NCI-H524 treated with DMSO at 0.1 percent for 48 hours (cell line): ENCODE results near the gene OR8D2.

Experiments used
- DNase-seq: peaks from one replicate; lab custom pipeline; 2025; lab: John Stamatoyannopoulos, UW

Gene OR8D2

GRCh38 chr11:124320097-124320496, at the start of gene OR8D2:
TSS of gene OR8D2 (minus strand) at chr11:124320197. CDS start at chr11:124320197, 0 bp downstream.
- no peak for DNase-seq

GRCh38 chr11:124359566-124359965, 39.6 kb upstream of the OR8D2 start:
- DNase-seq: no peak

DNA sequence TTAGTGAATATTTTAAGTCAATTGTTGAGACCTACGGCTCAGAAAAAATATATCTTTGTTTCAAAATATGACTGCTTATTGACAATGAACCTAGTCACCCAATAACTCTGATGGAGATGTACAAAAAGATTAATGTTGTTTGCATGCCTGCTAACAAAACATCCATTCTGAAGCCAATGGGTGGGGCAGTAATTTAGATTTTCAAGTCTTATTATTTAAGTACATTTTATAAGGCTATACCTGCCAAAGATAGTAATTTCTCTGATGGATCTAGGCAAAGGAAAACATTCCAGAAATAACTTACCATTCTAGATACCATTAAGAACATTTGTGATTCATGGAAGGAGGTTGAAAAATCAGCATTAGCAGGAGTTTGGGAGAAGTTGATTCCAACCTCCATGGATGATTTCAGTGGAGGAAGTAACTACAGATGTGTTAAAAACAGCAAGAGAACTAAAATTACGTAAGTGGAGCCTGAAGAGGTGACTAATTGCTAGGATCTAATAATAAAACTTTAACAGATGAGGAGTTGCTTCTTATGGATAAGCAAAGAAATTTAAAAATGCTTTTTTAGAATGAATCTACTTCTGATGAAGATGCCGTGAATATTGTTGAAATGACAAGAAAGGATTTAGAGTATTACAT, 26.4 kb upstream of the OR8D2 start:
- no peak for DNase-seq

- DNase-seq: no peak
Measured at GRCh38 chr11:124344346-124344745, 24.3 kb upstream of the OR8D2 start.

DNA sequence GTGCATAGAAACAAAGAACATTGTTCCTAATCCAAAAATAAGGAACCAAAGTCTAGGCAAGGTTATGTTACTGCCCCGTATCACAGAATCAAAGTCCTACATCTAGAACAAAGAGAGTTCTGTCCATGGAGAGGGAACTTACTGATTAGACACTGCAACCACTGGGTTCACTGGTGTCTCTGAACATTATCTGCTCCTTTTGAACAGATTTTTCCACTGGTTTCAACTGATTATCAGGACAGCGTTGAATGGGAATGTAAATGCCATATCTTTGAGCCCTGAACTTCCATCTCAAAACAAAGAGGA, 20.1 kb upstream of the OR8D2 start:
- DNase-seq: no peak

DNA sequence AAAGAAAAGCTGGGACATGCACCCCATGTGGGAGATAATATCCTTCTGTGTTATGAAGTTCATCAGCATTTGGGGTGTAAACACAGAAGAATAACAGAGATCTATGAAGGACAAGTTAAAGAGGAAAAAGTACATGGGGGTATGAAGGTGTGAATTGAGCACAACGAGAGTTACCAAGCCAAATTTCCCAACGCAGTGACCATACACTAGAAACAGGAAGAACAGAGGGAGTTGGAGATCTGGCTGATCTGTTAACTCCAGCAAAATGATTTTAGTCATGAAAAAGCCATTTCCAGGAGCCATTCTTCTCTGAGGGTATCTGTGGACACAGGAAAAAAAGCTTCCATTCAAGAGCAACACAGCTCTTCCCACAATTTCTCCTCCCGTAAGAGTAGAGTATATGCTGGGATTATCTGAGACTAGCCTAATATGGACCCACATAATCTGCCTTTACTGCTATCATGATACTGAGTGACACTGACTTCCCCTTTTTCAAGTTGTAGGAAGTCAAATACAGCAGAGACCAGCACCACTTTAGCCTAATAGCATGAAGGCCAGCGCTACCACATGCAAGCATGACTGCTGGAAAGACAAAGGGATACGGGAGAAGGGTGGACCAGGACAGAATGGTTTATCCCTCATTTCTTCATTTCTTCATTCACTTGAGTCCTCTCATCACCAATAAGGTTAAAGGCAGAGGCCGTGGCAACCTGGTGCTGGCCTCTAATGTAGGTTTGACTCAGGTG, 19.6 kb upstream of the OR8D2 start:
- DNase-seq: no peak

- DNase-seq: no peak
Measured at GRCh38 chr11:124331873-124332272, 11.9 kb upstream of the OR8D2 start.

GRCh38 chr11:124329787-124330478, 9.9 kb upstream of the OR8D2 start:
- no peak for DNase-seq

DNA sequence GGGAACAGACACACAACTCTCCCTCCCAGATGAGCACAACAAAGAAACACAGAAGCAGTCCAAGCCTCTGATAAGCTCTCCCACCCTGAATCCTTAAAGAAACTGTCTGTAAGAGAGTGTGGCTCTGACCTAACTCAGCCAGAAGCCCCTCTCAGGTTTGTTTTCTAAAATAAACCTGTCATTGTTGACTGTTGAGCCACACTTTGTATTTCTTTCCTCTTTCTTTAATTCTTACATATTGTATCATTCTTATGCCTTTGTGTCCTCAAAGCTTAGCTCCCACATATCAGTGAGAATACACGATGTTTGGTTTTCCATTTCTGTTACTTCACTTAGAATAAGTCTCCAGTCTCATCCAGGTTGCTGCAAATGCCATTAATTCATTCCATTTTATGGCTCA, 7.8 kb upstream of the OR8D2 start:
- DNase-seq: no peak

DNA sequence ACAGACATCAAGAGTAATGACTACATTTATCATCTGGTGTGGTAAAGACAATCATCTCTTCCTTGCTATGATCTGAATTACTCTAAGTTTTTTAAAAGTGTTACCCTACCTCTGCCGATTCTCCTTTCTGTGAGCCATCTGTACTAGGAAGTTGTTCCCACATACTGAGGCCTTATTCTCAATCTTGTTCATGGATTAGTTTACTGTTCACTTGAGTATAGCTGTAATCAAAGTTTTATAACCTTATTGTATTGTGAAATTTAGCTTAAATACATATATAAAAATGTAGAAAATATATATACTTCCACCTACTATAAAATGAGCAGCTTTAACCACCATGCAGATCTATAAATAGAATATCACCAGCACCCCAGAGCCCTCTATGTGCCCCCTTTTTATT, 2.4 kb upstream of the OR8D2 start:
- no peak for DNase-seq

DNA sequence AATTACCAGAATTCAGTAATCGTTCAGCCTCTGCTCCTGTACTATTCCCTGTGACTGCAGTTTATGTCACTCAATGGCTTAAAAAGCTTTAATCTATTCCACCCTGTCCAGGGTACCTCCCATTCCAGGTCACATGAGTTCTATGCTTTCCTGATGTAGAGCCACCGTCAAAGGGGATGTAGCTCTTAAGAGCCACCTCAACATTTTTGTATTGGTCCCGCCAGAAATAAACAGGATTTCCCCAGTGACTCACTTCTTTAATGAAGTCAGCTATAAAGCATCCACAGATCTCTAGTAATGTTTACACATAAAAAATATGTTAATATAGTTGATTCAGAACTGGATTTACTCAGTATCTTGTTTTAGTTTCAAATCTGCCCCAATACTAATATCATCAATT, 4.9 kb downstream of the OR8D2 start:
- no peak for DNase-seq

DNA sequence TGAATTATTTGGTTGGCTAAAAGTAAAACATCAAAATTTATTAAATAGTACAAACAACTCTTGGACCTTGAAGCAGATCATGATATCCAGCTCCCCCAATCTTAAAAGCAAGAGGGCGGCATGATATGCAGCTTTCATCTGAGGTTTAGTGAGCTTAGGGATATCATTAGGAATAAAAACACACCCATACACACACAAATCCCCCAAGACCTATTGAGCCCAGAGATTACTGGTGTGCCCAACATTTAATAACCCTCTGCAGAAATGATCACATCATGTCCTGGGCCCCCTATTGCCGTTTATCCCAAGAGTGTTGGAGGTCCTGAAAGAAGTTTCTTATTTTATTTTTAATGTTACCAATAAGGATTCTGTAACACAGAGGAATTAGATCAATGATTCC, 6.1 kb downstream of the OR8D2 start, which contains the start of gene OR8D1:
OR8D1 (minus strand) TSS at position 101 of the 400 bp plus-strand sequence. CDS start 3,183 bp downstream, outside the sequence.
- DNase-seq: no peak

- DNase-seq: no peak
Measured at GRCh38 chr11:124313131-124313530, 6.9 kb downstream of the OR8D2 start.

DNA sequence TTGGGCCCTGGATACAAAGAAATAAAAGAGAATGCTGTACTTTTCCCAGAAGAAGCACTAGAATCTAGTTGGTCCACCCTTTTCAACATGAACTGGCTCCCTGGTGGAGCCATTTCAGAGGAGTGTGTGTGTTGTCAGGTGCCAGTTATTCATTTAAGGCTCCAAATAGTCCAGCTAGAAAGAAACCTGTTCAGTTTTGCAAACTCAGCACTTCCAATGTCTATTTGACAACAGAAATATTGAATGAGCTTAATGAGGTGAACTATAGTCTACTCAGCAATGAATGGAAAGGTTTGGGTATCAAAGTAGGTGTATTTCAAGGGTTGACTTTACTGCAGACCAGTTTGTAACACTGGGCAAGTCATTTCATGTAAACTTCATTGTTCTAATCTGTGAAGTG, 8.3 kb downstream of the OR8D2 start:
- DNase-seq: no peak

GRCh38 chr11:124311269-124311668, 8.7 kb downstream of the OR8D2 start:
- no peak for DNase-seq

DNA sequence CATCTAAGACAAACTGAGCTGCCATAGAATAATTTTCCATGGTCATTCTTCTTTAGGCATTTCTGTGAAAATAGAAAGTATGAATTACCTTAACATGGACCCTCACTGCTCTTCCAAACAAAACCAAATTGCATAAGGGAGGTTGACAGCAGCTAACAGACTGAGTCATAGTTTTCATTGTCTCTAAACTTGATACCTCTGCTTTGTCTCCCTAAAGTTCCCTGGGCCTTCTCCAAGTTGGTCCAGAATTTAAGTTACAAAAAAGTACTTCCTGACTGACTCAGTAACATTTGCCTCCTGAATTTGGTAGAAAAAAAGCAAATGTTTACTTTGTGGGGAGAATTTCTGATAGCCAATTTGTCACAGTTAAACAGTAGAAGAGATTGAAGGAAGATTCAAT, 9.3 kb downstream of the OR8D2 start:
- DNase-seq: no peak

GRCh38 chr11:124307093-124307492, 12.9 kb downstream of the OR8D2 start:
- no peak for DNase-seq

DNA sequence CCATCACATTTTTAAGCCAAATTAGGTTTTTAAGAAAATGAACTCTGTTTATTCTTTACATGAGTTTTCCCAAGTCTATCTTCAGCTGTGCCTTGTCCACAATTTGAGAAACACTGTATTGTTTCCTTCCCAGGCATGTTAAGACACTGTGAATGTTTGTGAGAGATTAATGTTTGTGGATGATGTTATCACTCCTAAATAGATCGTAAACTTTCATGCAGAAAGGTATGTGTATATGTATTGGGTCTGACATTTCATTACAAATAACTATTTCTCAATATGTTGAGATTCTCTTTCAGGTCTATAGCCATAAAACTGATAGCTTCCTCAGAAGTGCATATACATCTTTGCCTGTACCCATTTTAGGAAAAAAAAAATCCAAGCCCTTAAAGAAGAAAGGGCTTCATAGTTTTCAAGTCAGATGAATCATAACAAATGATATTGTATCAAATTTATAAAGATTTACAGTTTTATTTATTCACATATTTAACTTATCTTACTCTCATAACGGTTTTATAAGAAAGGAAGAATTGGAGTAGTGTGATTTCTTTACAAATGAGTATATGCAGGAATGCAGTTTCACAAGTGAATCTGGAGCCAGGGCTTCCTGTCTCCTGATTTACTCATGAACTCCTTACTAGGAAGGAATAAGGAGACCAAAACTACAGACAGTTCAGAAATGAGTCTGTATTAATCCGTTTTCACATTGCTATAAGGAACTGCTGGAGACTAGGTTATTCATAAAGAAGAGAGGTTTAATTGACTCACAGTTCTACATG, 17.5 kb downstream of the OR8D2 start:
- DNase-seq: no peak

DNA sequence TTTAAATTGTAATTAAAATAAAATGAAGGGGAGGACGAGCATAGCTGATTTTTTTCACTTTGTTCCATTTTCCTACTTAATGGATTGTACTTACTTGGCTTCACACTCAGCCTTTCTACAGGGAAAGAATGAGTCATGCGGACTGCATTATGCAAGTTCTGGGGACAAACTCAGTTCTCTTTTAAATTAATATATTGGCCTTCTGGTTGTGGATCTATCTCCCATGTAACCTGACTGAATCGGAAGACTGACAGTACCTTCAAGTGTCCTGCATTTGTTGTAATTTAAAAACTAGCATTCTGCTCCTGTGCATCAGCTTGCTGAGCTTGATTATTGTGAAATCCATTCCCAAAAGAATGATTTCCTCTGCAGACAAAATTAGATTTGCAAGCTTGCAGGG, 18.4 kb downstream of the OR8D2 start:
- no peak for DNase-seq

DNA sequence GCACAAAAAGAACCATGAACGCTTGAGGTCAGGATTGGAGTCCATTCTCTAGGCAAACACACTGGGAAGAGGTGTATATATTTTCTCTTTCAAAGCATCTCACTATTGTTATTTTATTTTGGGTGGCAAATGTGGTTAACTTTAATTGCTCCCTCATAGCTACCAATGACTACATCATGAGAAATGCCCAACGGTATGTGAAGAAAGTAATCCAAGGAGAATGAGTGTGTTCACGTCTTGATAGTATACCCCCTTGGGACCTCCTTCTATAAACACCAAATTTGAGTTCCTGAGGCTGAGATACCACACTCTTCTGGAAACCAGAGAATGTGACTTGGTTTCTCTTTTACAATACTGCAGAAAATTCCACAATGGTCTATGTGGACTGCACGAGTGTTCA, 22.1 kb downstream of the OR8D2 start:
- DNase-seq: no peak

DNA sequence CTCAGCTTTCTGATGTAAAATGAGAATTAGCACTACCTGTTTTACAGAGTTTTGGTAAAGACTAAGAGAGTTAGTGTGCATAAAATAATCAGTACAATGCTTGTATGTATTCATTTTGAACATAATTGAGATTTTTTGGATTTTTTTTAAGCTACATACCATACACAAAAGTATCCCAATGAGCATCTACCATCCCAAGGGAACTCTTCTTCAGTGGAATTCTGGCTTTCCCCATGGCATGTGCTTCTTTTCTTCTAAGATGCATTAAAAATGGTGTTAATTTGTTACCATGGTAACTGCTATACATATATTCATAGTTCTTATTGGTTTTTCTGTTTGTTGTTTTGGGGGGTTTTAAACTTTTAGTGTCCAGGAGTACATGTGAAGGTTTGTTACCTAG, 24.0 kb downstream of the OR8D2 start:
- no peak for DNase-seq

DNA sequence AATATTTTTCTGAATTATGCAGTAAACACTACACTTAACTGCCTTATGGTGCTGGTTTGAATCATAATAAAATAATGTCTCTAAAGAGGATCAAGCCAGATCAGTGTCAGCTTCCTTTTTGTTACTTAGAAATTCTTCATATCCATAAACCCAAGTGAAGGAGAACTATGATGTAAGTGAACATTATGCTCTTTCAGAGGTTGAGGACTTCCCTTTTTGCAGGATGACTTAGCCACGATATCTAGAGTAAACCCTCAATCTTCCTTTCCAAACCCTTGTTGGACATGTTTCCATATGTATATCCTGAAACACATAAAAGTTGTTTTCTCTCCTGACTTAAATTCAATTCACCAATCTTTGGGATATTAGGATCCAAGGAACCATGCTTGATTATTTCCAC, 25.3 kb downstream of the OR8D2 start:
- no peak for DNase-seq
